GM18502 (cell line): ENCODE measurements around the gene CCDC141.
"Not testable (repeated sequence)": the region's sequence is repeated elsewhere in the genome, so short reads cannot be mapped to it uniquely, and the experiment has no call there.

Source experiments
- ATAC-seq: cut with Tn5 transposase; IDR thresholded peaks from one replicate; pipeline ENCODE4 v1.9.1; 2021; ENCODE audit warnings: mild to moderate bottlenecking; ENCODE audit not compliant: unreplicated experiment, poor library complexity

Gene CCDC141

GRCh38 chr2:179048099-179048498 is 1.8 kb downstream of the CCDC141 start:
- no peak for ATAC-seq

- ATAC-seq: not testable (repeated sequence)
Observed at GRCh38 chr2:179045602-179046001, 4.3 kb downstream of the CCDC141 start.

GRCh38 chr2:179044500-179044899 is 5.4 kb downstream of the CCDC141 start:
- no peak for ATAC-seq

GRCh38 chr2:179037807-179038206 is 12.1 kb downstream of the CCDC141 start:
- ATAC-seq: peak; percentile 71

GRCh38 chr2:179036353-179036905 is 13.5 kb downstream of the CCDC141 start:
- ATAC-seq: no peak

GRCh38 chr2:179031731-179032408 is 18.1 kb downstream of the CCDC141 start:
- peak; percentile 98 for ATAC-seq

- no peak for ATAC-seq
Observed at GRCh38 chr2:179024445-179024844, 25.5 kb downstream of the CCDC141 start.

GRCh38 chr2:179022685-179023084 is 27.3 kb downstream of the CCDC141 start:
- ATAC-seq: no peak

GRCh38 chr2:179021258-179021657 is 28.7 kb downstream of the CCDC141 start:
- peak; percentile 86 for ATAC-seq

- ATAC-seq: peak; percentile 71
Observed at GRCh38 chr2:179020156-179020750, 29.7 kb downstream of the CCDC141 start.

- ATAC-seq: no peak
Observed at GRCh38 chr2:179019260-179019659, 30.7 kb downstream of the CCDC141 start.

- ATAC-seq: no peak
Observed at GRCh38 chr2:179017773-179018357, 32.1 kb downstream of the CCDC141 start.

- ATAC-seq: not testable (repeated sequence)
Observed at GRCh38 chr2:179014189-179014588, 35.7 kb downstream of the CCDC141 start.

- ATAC-seq: no peak
Observed at GRCh38 chr2:179005976-179006375, 44.0 kb downstream of the CCDC141 start.

GRCh38 chr2:178999476-178999875 is 50.5 kb downstream of the CCDC141 start:
- no peak for ATAC-seq

- peak; percentile 65 for ATAC-seq
Observed at GRCh38 chr2:178998539-178998938, 51.4 kb downstream of the CCDC141 start.

- no peak for ATAC-seq
Observed at GRCh38 chr2:178997477-178997876, 52.5 kb downstream of the CCDC141 start.

GRCh38 chr2:178997067-178997466 is 52.9 kb downstream of the CCDC141 start:
- no peak for ATAC-seq

GRCh38 chr2:178994264-178994663 is 55.7 kb downstream of the CCDC141 start:
- no peak for ATAC-seq

- no peak for ATAC-seq
Observed at GRCh38 chr2:178993788-178994187, 56.1 kb downstream of the CCDC141 start.

- not testable (repeated sequence) for ATAC-seq
Observed at GRCh38 chr2:178992719-178993118, 57.2 kb downstream of the CCDC141 start.
